ENCODE data around the gene ALMS1. TPM values are rescaled to one million over a fixed set of nuclear protein-coding genes. Genes with fewer than 3 reads are reported as not detected.
"Not testable (repeated sequence)": the region's sequence is repeated elsewhere in the genome, so short reads cannot be mapped to it uniquely, and the experiment has no call there.

The ALMS1 gene
- total RNA-seq, 1 donor from 2014 or later = 22.0 TPM

DNA sequence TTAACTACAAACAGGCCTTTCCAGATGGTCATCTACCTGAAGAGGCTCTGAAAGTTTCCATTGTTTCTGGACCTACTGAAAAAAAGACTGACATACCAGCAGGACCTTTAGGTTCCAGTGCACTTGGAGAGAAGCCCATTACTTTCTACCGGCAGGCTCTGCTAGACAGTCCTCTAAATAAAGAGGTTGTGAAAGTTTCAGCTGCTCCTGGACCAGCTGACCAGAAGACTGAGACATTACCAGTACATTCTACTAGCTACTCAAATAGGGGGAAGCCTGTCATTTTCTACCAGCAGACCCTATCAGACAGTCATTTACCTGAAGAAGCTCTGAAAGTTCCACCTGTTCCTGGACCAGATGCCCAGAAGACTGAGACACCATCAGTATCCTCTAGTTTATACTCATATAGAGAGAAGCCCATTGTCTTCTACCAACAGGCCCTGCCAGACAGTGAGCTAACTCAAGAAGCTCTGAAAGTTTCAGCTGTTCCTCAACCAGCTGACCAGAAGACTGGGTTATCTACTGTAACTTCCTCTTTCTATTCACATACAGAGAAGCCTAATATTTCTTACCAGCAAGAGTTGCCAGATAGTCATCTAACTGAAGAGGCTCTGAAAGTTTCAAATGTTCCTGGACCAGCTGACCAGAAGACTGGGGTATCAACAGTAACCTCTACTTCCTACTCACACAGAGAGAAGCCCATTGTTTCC, 65.8 kb downstream of the ALMS1 start:
- no peak overlapping the region for H3K4me3 ChIP-seq
- H3K4me1 ChIP-seq = no peaks in the 10 kb centered on the region
- intact Hi-C loops (cut with DNase I) = no loop called here
- ATAC-seq (peak in 1 of 2 donors; percentile 38), DNase-seq (no peak)
- H3K9me3 ChIP-seq = no peaks in the 10 kb centered on the region
- H3K27me3 ChIP-seq (ENCODE audit: low read depth) = no peaks in the 10 kb centered on the region
- H3K27ac ChIP-seq = no peak overlapping the region
- peaks cover 30% of the 10 kb centered on the region for H3K36me3 ChIP-seq
- TF ChIP-seq, protein P1, sequence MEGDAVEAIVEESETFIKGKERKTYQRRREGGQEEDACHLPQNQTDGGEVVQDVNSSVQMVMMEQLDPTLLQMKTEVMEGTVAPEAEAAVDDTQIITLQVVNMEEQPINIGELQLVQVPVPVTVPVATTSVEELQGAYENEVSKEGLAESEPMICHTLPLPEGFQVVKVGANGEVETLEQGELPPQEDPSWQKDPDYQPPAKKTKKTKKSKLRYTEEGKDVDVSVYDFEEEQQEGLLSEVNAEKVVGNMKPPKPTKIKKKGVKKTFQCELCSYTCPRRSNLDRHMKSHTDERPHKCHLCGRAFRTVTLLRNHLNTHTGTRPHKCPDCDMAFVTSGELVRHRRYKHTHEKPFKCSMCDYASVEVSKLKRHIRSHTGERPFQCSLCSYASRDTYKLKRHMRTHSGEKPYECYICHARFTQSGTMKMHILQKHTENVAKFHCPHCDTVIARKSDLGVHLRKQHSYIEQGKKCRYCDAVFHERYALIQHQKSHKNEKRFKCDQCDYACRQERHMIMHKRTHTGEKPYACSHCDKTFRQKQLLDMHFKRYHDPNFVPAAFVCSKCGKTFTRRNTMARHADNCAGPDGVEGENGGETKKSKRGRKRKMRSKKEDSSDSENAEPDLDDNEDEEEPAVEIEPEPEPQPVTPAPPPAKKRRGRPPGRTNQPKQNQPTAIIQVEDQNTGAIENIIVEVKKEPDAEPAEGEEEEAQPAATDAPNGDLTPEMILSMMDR (IDR thresholded peaks at IDR 0.05) = no peak

- H3K4me3 ChIP-seq = no peak overlapping the region
- no peaks in the 10 kb centered on the region for H3K4me1 ChIP-seq
- H3K27me3 ChIP-seq (ENCODE audit: low read depth) = no peaks in the 10 kb centered on the region
- no peaks in the 10 kb centered on the region for H3K9me3 ChIP-seq
- ATAC-seq (no peak), DNase-seq (no peak)
- no peak overlapping the region for H3K27ac ChIP-seq
- H3K36me3 ChIP-seq = no peaks in the 10 kb centered on the region
- TF ChIP-seq, protein P1 (IDR thresholded peaks at IDR 0.05) = no peak
- intact Hi-C loops (cut with DNase I) = no loop called here
Measured at GRCh38 chr2:73457982-73458381, 72.3 kb downstream of the ALMS1 start.

DNA sequence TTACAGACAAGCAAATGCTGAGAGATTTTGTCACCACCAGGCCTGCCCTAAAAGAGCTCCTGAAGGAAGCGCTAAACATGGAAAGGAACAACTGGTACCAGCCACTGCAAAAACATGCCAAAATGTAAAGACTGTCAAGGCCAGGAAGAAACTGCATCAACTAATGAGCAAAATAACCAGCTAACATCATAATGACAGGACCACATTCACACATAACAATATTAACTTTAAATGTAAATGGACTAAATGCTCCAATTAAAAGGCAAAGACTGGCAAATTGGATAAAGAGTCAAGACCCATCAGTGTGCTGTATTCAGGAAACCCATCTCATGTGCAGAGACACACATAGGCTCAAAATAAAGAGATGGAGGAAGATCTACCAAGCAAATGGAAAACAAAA, 76.8 kb downstream of the ALMS1 start:
- intact Hi-C loops (cut with DNase I); DNase-seq; ATAC-seq: not testable (repeated sequence)

GRCh38 chr2:73468376-73468775, 82.7 kb downstream of the ALMS1 start:
- Histone ChIP-seq H3K27me3 (ENCODE audit: low read depth) (no peaks in the 10 kb centered on the region), H3K9me3 (no peaks in the 10 kb centered on the region), H3K36me3 (no peaks in the 10 kb centered on the region), H3K27ac (no peak overlapping the region), H3K4me1 (no peaks in the 10 kb centered on the region), H3K4me3 (no peak overlapping the region)
- TF ChIP-seq, protein P1 (IDR thresholded peaks at IDR 0.05) = no peak
- DNase-seq = no peak
- ATAC-seq = no peak
- intact Hi-C loops (cut with DNase I) = no loop called here

More for the DNA sequence above, 76.8 kb downstream of the ALMS1 start:
- not testable (repeated sequence) for H3K36me3 ChIP-seq; H3K4me1 ChIP-seq; H3K9me3 ChIP-seq; H3K27me3 ChIP-seq (ENCODE audit: low read depth); H3K27ac ChIP-seq; H3K4me3 ChIP-seq

DNA sequence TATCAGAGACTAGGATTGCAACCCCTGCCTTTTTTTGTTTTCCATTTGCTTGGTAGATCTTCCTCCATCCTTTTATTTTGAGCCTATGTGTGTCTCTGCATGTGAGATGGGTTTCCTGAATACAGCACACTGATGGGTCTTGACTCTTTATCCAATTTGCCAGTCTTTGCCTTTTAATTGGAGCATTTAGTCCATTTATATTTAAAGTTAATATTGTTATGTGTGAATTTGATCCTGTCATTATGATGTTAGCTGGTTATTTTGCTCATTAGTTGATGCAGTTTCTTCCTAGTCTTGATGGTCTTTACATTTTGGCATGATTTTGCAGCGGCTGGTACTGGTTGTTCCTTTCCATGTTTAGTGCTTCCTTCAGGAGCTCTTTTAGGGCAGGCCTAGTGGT, 98.2 kb downstream of the ALMS1 start:
- ATAC-seq; H3K4me3 ChIP-seq; H3K4me1 ChIP-seq; DNase-seq; H3K27ac ChIP-seq; H3K9me3 ChIP-seq; H3K36me3 ChIP-seq; intact Hi-C loops (cut with DNase I); H3K27me3 ChIP-seq (ENCODE audit: low read depth): not testable (repeated sequence)

DNA sequence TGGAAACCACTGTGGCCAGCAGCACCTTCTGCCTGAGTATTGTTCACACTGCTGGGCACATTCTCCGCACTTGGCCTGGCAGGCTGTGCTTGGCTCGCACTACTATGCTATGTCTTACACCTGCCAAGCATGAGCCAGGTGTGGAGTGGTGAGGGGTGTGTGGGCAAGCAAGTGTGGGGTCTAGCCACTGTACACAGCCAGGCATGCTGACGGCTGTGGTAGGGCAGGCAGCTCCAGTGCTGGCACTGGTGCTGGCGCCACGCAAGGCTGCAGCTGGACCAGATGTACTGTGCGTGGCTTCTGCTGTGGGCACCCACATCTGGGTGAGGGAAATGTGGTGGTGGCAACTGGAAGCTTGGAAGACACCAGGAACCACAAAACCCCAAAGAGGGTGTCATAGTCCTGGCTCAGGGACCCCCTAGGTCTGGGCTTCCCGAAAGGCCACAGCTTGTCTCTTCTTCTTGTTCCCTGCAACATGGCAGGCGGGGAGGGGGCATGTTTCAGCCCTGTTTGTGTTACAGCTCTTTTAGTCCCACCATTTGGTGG, 101.5 kb downstream of the ALMS1 start:
- no peak for ATAC-seq
- DNase-seq = no peak
- H3K4me1 ChIP-seq = no peaks in the 10 kb centered on the region
- H3K9me3 ChIP-seq = no peaks in the 10 kb centered on the region
- TF ChIP-seq, protein P1 (IDR thresholded peaks at IDR 0.05) = no peak
- intact Hi-C loops (cut with DNase I) = no loop called here
- H3K36me3 ChIP-seq = peaks cover 33% of the 10 kb centered on the region
- H3K27me3 ChIP-seq (ENCODE audit: low read depth) = no peaks in the 10 kb centered on the region
- no peak overlapping the region for H3K27ac ChIP-seq
- H3K4me3 ChIP-seq = no peak overlapping the region

Data from lower lobe of right lung (tissue), 2 donors.